Measurements from ENCODE around the gene ARSA.

DNA sequence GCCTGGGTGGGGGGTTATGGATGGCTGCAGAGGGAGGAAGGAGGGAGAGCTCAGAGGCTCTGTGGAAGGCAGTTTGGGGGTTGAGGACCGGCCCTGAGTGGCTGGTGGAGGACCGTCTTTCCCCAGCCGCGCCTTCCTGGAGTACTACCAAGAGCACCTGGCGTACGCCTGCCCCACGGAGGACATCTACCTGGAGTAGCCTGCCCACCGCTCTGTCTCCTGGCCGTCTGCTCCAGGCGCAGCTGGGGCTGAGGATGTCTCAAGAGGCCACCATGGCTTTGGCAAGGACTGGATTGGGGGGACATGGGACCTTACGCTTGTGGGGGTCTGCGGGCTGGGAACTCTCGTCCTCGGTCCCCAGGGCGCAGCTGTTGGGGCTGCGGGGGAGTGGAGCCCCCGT is 17.4 kb downstream of the ARSA start:
- TF ChIP-seq POLR2AphosphoS5 (IDR thresholded peaks at IDR 0.05) = no peak
- TF ChIP-seq, protein P1, sequence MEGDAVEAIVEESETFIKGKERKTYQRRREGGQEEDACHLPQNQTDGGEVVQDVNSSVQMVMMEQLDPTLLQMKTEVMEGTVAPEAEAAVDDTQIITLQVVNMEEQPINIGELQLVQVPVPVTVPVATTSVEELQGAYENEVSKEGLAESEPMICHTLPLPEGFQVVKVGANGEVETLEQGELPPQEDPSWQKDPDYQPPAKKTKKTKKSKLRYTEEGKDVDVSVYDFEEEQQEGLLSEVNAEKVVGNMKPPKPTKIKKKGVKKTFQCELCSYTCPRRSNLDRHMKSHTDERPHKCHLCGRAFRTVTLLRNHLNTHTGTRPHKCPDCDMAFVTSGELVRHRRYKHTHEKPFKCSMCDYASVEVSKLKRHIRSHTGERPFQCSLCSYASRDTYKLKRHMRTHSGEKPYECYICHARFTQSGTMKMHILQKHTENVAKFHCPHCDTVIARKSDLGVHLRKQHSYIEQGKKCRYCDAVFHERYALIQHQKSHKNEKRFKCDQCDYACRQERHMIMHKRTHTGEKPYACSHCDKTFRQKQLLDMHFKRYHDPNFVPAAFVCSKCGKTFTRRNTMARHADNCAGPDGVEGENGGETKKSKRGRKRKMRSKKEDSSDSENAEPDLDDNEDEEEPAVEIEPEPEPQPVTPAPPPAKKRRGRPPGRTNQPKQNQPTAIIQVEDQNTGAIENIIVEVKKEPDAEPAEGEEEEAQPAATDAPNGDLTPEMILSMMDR (IDR thresholded peaks at IDR 0.05) = no peak
- TF ChIP-seq POLR2A (IDR thresholded peaks at IDR 0.05) = no peak

Data from transverse colon (tissue), 4 donors.